ENCODE data around the gene KIF20B. TPM values are rescaled to one million over a fixed set of nuclear protein-coding genes. Genes with fewer than 3 reads are reported as not detected.

The KIF20B gene
- total RNA-seq, 1 experiment from 2014 or later: 33.7 TPM

DNA sequence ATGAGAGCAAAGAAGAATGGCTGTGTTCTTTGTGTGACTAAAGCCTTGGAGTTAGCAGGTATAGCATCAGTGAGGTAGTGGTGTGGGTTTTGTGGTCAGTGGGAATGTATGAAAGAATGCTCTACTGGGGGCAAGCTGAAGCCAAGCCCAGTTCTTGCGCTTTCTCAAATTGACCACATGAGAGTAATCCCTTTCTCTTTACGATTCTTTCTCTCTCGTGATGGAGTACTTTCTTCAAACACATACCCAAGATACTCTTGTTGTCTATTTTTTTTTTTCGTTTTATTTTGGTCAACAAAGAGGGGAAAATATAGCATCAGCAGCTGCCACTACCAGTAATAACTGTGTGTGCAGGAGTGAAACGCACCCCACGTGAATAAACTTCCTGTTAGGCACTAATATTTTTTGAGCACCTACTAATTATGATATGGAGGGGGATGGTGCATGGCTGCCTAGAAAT is 48.0 kb upstream of the KIF20B start:
- Mint-ChIP-seq H3K36me3 (ENCODE audit: insufficient read depth, unreplicated experiment) (no peaks in the 10 kb centered on the region), H3K27ac (ENCODE audit: low read depth, unreplicated experiment) (no peak overlapping the region), H3K27me3 (ENCODE audit: insufficient read depth, unreplicated experiment) (no peaks in the 10 kb centered on the region), H3K4me3 (ENCODE audit: unreplicated experiment) (no peak overlapping the region), H3K9me3 (ENCODE audit: unreplicated experiment) (no peaks in the 10 kb centered on the region), H3K4me1 (ENCODE audit: insufficient read depth, unreplicated experiment) (peaks cover 8% of the 10 kb centered on the region)
- BruUV-seq (replicated peaks): no TSS peak
- CTCF ChIA-PET: no interaction called here
- intact Hi-C loops (cut with micrococcal nuclease): no loop called here
- TF ChIP-seq, protein P1, sequence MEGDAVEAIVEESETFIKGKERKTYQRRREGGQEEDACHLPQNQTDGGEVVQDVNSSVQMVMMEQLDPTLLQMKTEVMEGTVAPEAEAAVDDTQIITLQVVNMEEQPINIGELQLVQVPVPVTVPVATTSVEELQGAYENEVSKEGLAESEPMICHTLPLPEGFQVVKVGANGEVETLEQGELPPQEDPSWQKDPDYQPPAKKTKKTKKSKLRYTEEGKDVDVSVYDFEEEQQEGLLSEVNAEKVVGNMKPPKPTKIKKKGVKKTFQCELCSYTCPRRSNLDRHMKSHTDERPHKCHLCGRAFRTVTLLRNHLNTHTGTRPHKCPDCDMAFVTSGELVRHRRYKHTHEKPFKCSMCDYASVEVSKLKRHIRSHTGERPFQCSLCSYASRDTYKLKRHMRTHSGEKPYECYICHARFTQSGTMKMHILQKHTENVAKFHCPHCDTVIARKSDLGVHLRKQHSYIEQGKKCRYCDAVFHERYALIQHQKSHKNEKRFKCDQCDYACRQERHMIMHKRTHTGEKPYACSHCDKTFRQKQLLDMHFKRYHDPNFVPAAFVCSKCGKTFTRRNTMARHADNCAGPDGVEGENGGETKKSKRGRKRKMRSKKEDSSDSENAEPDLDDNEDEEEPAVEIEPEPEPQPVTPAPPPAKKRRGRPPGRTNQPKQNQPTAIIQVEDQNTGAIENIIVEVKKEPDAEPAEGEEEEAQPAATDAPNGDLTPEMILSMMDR (IDR thresholded peaks at IDR 0.05; ENCODE audit: unreplicated experiment): no peak
- POLR2A ChIA-PET: interaction anchor here (0.6 to 0.9 kb wide), 2 partner anchors 9 to 1739 kb away, joined by 3 read pairs; no protein-coding TSS in a partner anchor
- peak; percentile 24 for DNase-seq (ENCODE audit: unreplicated experiment)

DNA sequence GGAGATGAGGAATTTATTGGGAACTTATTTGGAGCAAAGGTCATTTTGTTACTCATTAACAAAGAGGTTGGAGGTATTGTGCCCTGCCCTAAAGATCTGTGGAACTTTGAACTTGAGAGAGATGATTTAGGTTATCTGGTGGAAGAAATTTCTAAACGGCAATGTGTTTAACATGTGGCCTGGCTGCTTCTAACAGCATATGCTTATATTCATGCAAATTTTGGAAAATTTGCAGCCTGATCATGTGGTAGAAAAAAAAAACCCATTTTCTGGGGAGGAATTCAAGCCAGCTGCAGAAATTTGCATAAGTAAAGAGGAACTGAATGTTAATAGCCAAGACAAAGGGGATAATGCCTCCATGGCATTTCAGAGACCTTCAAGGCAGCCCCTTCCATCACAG is 45.7 kb upstream of the KIF20B start:
- TF ChIP-seq, protein P1 (IDR thresholded peaks at IDR 0.05; ENCODE audit: unreplicated experiment): no peak
- Mint-ChIP-seq H3K4me1 (ENCODE audit: insufficient read depth, unreplicated experiment) (peaks cover 8% of the 10 kb centered on the region), H3K9me3 (ENCODE audit: unreplicated experiment) (no peaks in the 10 kb centered on the region), H3K36me3 (ENCODE audit: insufficient read depth, unreplicated experiment) (no peaks in the 10 kb centered on the region), H3K27ac (ENCODE audit: low read depth, unreplicated experiment) (no peak overlapping the region), H3K27me3 (ENCODE audit: insufficient read depth, unreplicated experiment) (no peaks in the 10 kb centered on the region), H3K4me3 (ENCODE audit: unreplicated experiment) (no peak overlapping the region)
- CTCF ChIA-PET: no interaction called here
- intact Hi-C loops (cut with micrococcal nuclease): no loop called here
- BruUV-seq (replicated peaks): no TSS peak
- no peak for DNase-seq (ENCODE audit: unreplicated experiment)
- POLR2A ChIA-PET: no interaction called here

DNA sequence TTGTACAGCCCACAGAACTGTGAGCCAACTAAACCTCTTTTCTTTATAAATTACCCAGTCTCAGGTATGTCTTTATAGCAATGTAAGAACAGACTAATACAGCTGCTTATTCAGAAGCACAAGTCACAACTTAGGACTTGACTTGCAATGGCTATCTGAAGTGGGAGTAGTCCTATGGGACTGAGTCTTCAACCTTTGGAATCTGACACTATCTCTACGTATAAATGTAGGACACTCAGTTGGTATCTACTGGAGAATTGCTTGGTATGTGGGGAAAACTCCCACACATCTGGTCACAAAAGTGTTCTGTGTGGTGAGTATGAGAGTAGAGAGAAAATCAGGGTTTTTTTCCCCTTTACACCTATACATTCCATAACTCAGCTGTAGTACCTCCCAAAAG is 44.1 kb upstream of the KIF20B start:
- intact Hi-C loops (cut with micrococcal nuclease): no loop called here
- peaks cover 8% of the 10 kb centered on the region for H3K4me1 Mint-ChIP-seq (ENCODE audit: insufficient read depth, unreplicated experiment)
- CTCF ChIA-PET: no interaction called here

DNA sequence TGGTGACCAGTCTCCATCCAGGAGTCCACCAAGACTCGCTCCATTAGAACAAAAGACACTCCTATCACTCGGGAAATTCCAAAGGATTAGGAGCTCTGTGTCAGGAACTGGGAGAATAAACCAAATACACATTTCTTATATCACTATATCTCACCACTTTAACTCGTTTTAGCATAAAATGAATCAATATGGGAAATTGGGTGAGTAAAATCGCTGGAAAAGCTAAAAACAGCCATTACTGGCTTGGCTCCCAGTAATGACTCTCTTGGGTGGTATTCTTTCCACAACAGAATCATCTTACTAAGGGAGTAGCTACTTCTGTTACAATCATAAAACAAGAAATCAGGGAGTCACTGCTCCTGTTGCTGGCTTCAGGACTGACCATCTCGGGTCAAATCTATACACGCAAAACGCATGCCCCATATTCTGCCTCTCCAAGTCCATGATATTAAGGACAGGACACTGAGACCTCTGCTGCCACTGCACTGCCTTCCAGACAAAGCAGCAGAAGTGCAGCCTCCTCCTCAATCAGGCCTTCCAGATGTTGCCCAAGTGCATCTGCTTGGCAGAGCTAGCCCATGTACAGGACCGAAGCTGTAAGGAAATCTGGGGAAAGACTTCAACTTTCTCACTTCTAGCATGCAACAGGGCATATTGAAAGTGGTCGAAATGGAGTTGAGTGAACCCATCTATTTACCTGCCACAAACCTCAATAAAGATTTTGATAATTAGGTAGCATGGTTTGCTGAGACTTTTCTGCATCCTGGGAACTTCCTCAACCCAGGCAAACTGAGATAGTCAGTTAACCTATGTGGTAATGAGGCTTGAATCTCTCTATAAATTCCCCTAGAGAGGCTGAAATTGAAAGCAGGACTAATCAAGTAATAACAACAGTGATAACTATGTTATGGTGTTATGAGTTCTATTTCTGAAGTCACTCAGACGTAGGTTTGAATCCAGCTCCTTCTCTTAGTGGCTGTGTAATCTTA is 42.0 kb upstream of the KIF20B start:
- TF ChIP-seq, protein P1 (IDR thresholded peaks at IDR 0.05; ENCODE audit: unreplicated experiment): no peak
- CTCF ChIA-PET: interaction anchor here (0.6 to 1.2 kb wide), 2 partner anchors 31 to 66 kb away, joined by 3 to 4 read pairs; no protein-coding TSS in a partner anchor
- POLR2A ChIA-PET: interaction anchor here (0.8 to 1.0 kb wide), 2 partner anchors 9 to 16 kb away, joined by 3 to 5 read pairs; no protein-coding TSS in a partner anchor
- H3K4me1 Mint-ChIP-seq (ENCODE audit: insufficient read depth, unreplicated experiment): no peaks in the 10 kb centered on the region
- no peak overlapping the region for H3K4me3 Mint-ChIP-seq (ENCODE audit: unreplicated experiment)
- DNase-seq (ENCODE audit: unreplicated experiment): no peak
- no peak overlapping the region for H3K27ac Mint-ChIP-seq (ENCODE audit: low read depth, unreplicated experiment)
- H3K36me3 Mint-ChIP-seq (ENCODE audit: insufficient read depth, unreplicated experiment): no peaks in the 10 kb centered on the region
- no peaks in the 10 kb centered on the region for H3K27me3 Mint-ChIP-seq (ENCODE audit: insufficient read depth, unreplicated experiment)
- intact Hi-C loops (cut with micrococcal nuclease): no loop called here
- BruUV-seq (replicated peaks): no TSS peak
- no peaks in the 10 kb centered on the region for H3K9me3 Mint-ChIP-seq (ENCODE audit: unreplicated experiment)

More for the DNA sequence above, 44.1 kb upstream of the KIF20B start:
- no peaks in the 10 kb centered on the region for H3K27me3 Mint-ChIP-seq (ENCODE audit: insufficient read depth, unreplicated experiment)
- no TSS peak for BruUV-seq (replicated peaks)
- H3K27ac Mint-ChIP-seq (ENCODE audit: low read depth, unreplicated experiment): no peak overlapping the region
- POLR2A ChIA-PET: no interaction called here
- no peak overlapping the region for H3K4me3 Mint-ChIP-seq (ENCODE audit: unreplicated experiment)
- no peak for DNase-seq (ENCODE audit: unreplicated experiment)
- TF ChIP-seq, protein P1 (IDR thresholded peaks at IDR 0.05; ENCODE audit: unreplicated experiment): no peak
- no peaks in the 10 kb centered on the region for H3K9me3 Mint-ChIP-seq (ENCODE audit: unreplicated experiment)
- H3K36me3 Mint-ChIP-seq (ENCODE audit: insufficient read depth, unreplicated experiment): no peaks in the 10 kb centered on the region
